Mesendoderm (in vitro differentiated cells): ENCODE results near the gene MYH7. TPM values are rescaled to one million over a fixed set of nuclear protein-coding genes. Genes with fewer than 3 reads are reported as not detected.

ENCODE experiments used
- DNase-seq: peaks from one replicate; pipeline ENCODE4 v3.0.0; 2013
- H2AK5ac ChIP-seq: 2 replicates; pipeline ENCODE4 v1.6.1; 2013; ENCODE audit warnings: low read length, inconsistent platforms
- H2BK120ac ChIP-seq: 2 replicates; pipeline ENCODE4 v1.6.1; 2013; ENCODE audit warnings: low read depth, mild to moderate bottlenecking, low read length, moderate library complexity, mixed read lengths
- H2BK15ac ChIP-seq: replicated peaks from 2 replicates; pipeline ENCODE4 v1.6.1; 2013; ENCODE audit warnings: low read depth, mild to moderate bottlenecking, moderate library complexity
- H2BK5ac ChIP-seq: 2 replicates; pipeline ENCODE4 v1.6.1; 2013; ENCODE audit warnings: low read length, inconsistent platforms
- H3K18ac ChIP-seq: 2 replicates; pipeline ENCODE4 v1.6.1; 2013; ENCODE audit warnings: mild to moderate bottlenecking, low read length, mixed read lengths
- H3K23ac ChIP-seq: one replicate; pipeline ENCODE4 v1.6.1; 2013; ENCODE audit warnings: low read length
- H3K27ac ChIP-seq: 2 replicates; pipeline ENCODE4 v1.5.1; 2013; ENCODE audit warnings: low read depth, mild to moderate bottlenecking, inconsistent platforms, low read length, moderate library complexity
- H3K27me3 ChIP-seq: 2 replicates; pipeline ENCODE4 v1.6.1; 2013; ENCODE audit warnings: low read length, control low read depth, mild to moderate bottlenecking, inconsistent platforms; ENCODE audit not compliant: insufficient read depth, poor library complexity
- H3K36me3 ChIP-seq: 2 replicates; pipeline ENCODE4 v1.6.1; 2013; ENCODE audit warnings: low read length, inconsistent platforms; ENCODE audit not compliant: control insufficient read depth, insufficient read depth
- H3K4ac ChIP-seq: one replicate; pipeline ENCODE4 v1.6.1; 2013; ENCODE audit warnings: low read depth, mild to moderate bottlenecking, low read length, moderate library complexity
- H3K4me1 ChIP-seq: 2 replicates; pipeline ENCODE4 v1.6.1; 2013; ENCODE audit warnings: low read depth, low read length, inconsistent platforms; ENCODE audit not compliant: control insufficient read depth
- H3K4me2 ChIP-seq: 2 replicates; pipeline ENCODE4 v1.6.1; 2013; ENCODE audit warnings: low read length
- H3K4me3 ChIP-seq: 2 replicates; pipeline ENCODE4 v1.5.1; 2013; ENCODE audit warnings: mild to moderate bottlenecking, low read length
- H3K56ac ChIP-seq: one replicate; pipeline ENCODE4 v1.6.1; 2013; ENCODE audit warnings: low read length
- H3K79me1 ChIP-seq: 2 replicates; pipeline ENCODE4 v1.6.1; 2013; ENCODE audit warnings: low read length, inconsistent platforms
- H3K79me2 ChIP-seq: 2 replicates; pipeline ENCODE4 v1.6.1; 2013; ENCODE audit warnings: mild to moderate bottlenecking, low read length; ENCODE audit not compliant: control insufficient read depth, insufficient read depth
- H3K9ac ChIP-seq: 2 replicates; pipeline ENCODE4 v1.6.1; 2013; ENCODE audit warnings: low read length, inconsistent platforms
- H4K5ac ChIP-seq: one replicate; pipeline ENCODE4 v1.6.1; 2013; ENCODE audit warnings: low read length
- H4K8ac ChIP-seq: one replicate; pipeline ENCODE4 v1.6.1; 2013; ENCODE audit warnings: low read depth, mild to moderate bottlenecking, control low read depth, low read length, moderate library complexity
- WGBS: extraction: QIAGEN DNeasy Blood & Tissue Kit; methylation state at CpG from one replicate; pipeline ENCODE4 v1.1.7; 2013; ENCODE audit warnings: low lambda C conversion rate, missing lambda C conversion rate; ENCODE audit not compliant: insufficient coverage; ENCODE audit errors: extremely low coverage; 5-methylcytosine and 5-hydroxymethylcytosine counted together
- polyA plus RNA-seq, 2 experiments: library from polyadenylated mRNA; stranded (reverse); fragments of 200-250 nt; gene quantifications; one replicate each; pipeline ENCODE4 v1.2.3, GENCODE V29; 2013

Gene MYH7
- not detected for polyA plus RNA-seq (2013, experiment 1 of 2)
- polyA plus RNA-seq (2013, experiment 2 of 2), result not detected

DNA sequence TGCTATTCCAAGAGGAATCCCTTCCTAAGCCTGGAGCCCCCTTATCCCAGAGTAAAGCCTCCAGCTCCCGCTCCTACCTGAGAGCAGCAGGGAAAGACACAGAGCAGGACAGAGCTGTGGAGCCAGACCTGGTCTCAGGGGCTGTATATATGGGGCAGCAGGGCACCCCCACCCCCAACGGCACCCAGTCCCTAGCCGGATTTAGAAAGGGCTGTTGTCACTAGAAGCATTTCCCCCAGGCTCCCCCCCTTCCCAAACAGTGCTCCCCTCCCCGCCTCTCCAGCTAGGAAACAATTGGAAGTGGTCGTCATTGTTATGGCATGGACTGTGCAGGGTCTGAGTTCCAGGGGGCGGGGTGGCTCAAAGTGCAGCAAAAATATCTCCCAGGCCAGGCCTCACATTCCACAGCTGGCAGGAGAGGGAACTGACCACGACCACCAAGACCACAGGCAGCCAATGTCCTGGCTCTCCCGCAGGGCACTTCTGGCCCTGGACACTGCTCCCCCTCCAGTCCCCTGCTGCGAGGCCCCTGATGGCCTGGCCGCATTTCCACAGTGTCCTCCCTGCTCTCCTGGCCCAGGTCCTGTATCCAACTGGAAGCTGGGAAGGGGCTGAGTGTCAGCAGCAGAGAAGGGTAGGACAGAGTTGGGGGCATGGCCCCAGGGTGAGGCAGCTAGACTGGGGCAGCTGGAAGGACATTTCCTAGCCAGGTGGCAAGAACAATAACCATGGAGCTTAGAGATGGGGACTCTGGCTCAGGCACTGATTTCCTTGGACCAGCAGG is at the start of gene MYH7:
MYH7 (minus strand) TSS at position 118 of the 784 bp plus-strand sequence. CDS start 1,928 bp downstream, outside the sequence.
- Histone ChIP-seq H3K18ac (no peak within 1 kb of the TSS), H2AK5ac (no peak within 1 kb of the TSS), H3K9ac (no peak within 1 kb of the TSS), H3K27me3 (no peaks in the 10 kb centered on the region), H3K4me3 (no peak within 1 kb of the TSS), H4K8ac (no peak within 1 kb of the TSS), H3K4ac (no peak within 1 kb of the TSS), H3K56ac (no peak within 1 kb of the TSS), H2BK120ac (no peak within 1 kb of the TSS), H3K79me2 (no peaks in the 10 kb centered on the region), H3K4me1 (no peaks in the 10 kb centered on the region), H3K27ac (no peak within 1 kb of the TSS), H3K4me2 (no peak within 1 kb of the TSS), H3K23ac (no peak within 1 kb of the TSS), H2BK5ac (no peak within 1 kb of the TSS), H3K79me1 (no peaks in the 10 kb centered on the region), H2BK15ac (no peak within 1 kb of the TSS), H4K5ac (no peak within 1 kb of the TSS), H3K36me3 (no peaks in the 10 kb centered on the region)
- no peak for DNase-seq
- no CpG with 5 or more reads among the region's 10 CpGs for WGBS

DNA sequence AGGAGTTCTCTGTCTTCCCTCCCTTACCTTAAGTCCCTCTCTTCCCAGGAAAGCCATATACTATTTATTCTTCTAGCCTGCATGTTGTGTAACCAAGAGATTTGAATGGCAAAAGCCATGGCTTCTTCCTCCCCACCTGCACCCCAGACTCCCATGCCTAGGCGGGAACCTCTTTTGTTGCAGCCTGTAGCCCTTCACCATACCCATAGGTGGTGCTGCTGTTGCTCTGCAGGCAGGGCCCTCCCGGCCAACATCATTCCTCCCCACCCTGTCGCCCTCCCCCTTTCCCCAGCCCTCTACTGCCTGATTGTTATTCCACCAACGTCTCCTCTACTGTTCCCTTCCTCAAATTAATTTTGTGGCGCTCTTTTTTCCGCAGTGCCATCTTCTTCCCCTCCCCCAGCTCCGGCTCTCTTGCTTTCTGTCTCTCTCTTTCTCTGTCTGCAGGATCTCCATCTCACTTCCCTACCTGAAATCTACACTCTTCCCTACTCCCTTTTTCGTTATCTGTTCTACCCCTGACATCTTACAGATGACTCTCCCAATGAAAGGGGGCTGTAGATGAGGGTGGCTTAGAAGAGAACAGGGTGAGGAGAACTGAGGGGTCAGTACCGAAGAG is 47.9 kb upstream of the MYH7 start:
- H2BK5ac ChIP-seq, result no peak overlapping the region
- no peaks in the 10 kb centered on the region for H3K36me3 ChIP-seq
- no peak overlapping the region for H3K4me3 ChIP-seq
- H2BK15ac ChIP-seq, result no peak overlapping the region
- peak; percentile 79 for DNase-seq
- no peaks in the 10 kb centered on the region for H3K27me3 ChIP-seq
- H3K4me2 ChIP-seq, result no peak overlapping the region
- H3K79me1 ChIP-seq, result no peaks in the 10 kb centered on the region
- no peak overlapping the region for H3K4ac ChIP-seq
- H3K27ac ChIP-seq, result no peak overlapping the region
- H3K9ac ChIP-seq, result peak overlapping the region; percentile 47
- no peak overlapping the region for H2BK120ac ChIP-seq
- no CpG with 5 or more reads among the region's 9 CpGs for WGBS
- H2AK5ac ChIP-seq, result no peak overlapping the region
- H3K56ac ChIP-seq, result peak overlapping the region; percentile 63
- no peak overlapping the region for H3K18ac ChIP-seq
- H4K8ac ChIP-seq, result no peak overlapping the region
- no peak overlapping the region for H3K23ac ChIP-seq
- no peaks in the 10 kb centered on the region for H3K79me2 ChIP-seq
- no peak overlapping the region for H4K5ac ChIP-seq
- peaks cover 10% of the 10 kb centered on the region for H3K4me1 ChIP-seq

DNA sequence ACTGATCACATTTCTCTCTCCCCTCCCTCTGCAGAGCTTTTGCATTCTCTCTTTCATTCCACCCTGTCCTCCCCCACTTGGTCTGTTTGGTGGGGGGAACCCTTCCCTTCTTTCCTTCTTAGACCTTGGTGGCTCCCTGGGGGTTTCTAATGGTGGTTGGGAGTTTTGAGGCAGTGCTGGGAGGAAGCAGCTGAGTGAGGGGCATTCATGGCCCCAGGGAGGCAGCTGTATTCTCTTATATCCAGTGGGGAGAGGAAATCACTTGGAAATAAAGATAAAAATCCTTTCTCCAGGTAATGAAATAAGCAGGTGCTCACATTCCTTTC is 47.3 kb upstream of the MYH7 start:
- Histone ChIP-seq H3K79me1 (no peaks in the 10 kb centered on the region), H3K18ac (no peak overlapping the region)
- DNase-seq, result no peak

DNA sequence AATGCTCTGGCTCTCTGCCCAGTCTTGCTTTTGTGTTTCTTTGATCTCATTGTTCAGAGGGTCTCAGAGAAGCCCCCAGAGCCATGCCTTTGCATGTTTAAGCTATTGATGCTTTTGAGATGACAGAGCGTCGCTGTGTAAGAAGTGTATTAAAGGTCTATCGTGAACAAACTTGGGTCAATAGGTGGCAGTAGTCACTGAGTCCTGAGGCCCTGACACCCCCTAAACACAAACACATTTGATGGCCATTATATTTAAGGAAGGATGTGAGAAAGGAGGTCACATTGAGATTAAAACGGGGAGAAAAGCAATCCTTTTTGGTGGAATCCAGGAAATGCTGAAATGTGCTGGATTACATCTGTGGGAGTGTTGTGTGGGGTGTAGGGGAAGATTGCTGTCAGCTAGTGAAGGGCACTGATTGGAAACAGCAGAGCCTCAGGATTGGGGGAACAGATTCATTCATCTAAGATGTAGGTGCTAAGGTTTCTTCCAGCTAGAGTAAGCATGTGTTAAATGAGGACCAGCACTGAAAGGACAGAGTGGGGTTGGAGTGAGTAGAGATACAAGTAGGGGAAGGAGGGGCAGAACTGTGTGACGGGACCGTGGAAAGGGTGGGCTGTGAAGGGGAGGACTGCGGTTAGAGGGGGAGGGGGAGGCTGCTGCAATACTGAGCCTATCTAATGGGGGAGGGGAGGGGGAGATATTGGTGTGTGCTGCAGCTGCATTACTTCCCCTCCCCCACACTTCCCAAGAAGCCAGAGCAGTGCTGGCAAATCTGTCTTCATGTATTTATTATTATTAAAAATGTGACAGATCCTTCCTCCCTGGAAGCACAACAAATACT is 46.7 kb upstream of the MYH7 start:
- Histone ChIP-seq H3K4me2 (no peak overlapping the region), H3K27me3 (no peaks in the 10 kb centered on the region), H4K8ac (no peak overlapping the region), H3K27ac (no peak overlapping the region), H2AK5ac (no peak overlapping the region), H3K56ac (peak overlapping the region; percentile 39), H3K4ac (no peak overlapping the region), H3K18ac (no peak overlapping the region), H2BK120ac (no peak overlapping the region), H3K4me1 (peaks cover 10% of the 10 kb centered on the region), H2BK15ac (no peak overlapping the region), H2BK5ac (peak overlapping the region; percentile 20), H3K9ac (peak overlapping the region; percentile 35), H3K4me3 (no peak overlapping the region), H3K79me2 (no peaks in the 10 kb centered on the region), H4K5ac (no peak overlapping the region), H3K23ac (no peak overlapping the region), H3K36me3 (no peaks in the 10 kb centered on the region), H3K79me1 (no peaks in the 10 kb centered on the region)
- WGBS, result no CpG with 5 or more reads among the region's 7 CpGs
- peak; percentile 32 for DNase-seq

More for the DNA sequence above, 47.3 kb upstream of the MYH7 start:
- H3K4ac ChIP-seq, result no peak overlapping the region
- no peak overlapping the region for H4K8ac ChIP-seq
- H4K5ac ChIP-seq, result no peak overlapping the region
- H3K4me2 ChIP-seq, result no peak overlapping the region
- peaks cover 10% of the 10 kb centered on the region for H3K4me1 ChIP-seq
- H2AK5ac ChIP-seq, result no peak overlapping the region
- no peak overlapping the region for H3K23ac ChIP-seq
- H2BK120ac ChIP-seq, result no peak overlapping the region
- no peak overlapping the region for H3K9ac ChIP-seq
- no peaks in the 10 kb centered on the region for H3K36me3 ChIP-seq
- H3K56ac ChIP-seq, result peak overlapping the region; percentile 39
- H2BK15ac ChIP-seq, result no peak overlapping the region
- no peaks in the 10 kb centered on the region for H3K27me3 ChIP-seq
- H2BK5ac ChIP-seq, result no peak overlapping the region
- H3K79me2 ChIP-seq, result no peaks in the 10 kb centered on the region
- H3K27ac ChIP-seq, result no peak overlapping the region
- H3K4me3 ChIP-seq, result no peak overlapping the region

DNA sequence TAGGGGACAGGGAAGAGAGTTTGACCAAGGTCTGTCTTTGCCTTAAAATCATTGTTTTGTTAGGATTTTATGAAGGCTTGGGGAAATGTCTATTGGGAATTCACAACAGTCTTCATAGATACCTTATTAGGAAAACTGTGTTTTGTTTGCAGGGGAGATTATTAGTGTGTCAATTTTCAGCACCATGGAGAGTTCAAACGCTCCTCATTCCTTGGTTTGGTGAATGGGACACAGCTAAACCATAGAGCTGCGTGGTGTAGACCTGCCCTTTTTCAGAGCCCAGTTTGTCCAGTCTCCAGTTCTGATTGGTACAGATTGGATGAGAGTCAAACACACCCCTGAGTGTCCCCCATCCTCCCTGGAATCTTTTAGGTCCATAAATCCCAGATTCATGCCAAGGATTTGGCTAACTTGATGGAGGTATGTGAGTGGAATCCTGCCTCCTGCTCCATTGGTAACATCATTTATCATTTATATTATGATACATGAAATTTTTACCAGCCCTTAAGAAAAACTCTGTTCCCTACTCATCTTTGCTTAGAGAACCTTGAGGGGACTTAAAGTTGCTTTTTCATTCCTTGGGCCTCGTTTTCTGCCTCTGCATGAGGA is 46.0 kb upstream of the MYH7 start:
- Histone ChIP-seq H3K4ac (no peak overlapping the region), H3K79me1 (no peaks in the 10 kb centered on the region), H3K23ac (no peak overlapping the region), H4K8ac (no peak overlapping the region), H3K79me2 (no peaks in the 10 kb centered on the region), H3K18ac (no peak overlapping the region), H3K4me1 (peaks cover 10% of the 10 kb centered on the region), H3K9ac (no peak overlapping the region), H3K27ac (no peak overlapping the region), H2BK5ac (no peak overlapping the region), H3K27me3 (no peaks in the 10 kb centered on the region), H2BK15ac (no peak overlapping the region), H2BK120ac (no peak overlapping the region), H3K56ac (no peak overlapping the region), H4K5ac (no peak overlapping the region), H3K4me2 (no peak overlapping the region), H2AK5ac (no peak overlapping the region), H3K4me3 (no peak overlapping the region), H3K36me3 (peaks cover 3% of the 10 kb centered on the region)
- no CpG with 5 or more reads among the region's 3 CpGs for WGBS
- DNase-seq, result peak; percentile 54
